ENCODE data around the gene TMEM132D.

Gene TMEM132D

DNA sequence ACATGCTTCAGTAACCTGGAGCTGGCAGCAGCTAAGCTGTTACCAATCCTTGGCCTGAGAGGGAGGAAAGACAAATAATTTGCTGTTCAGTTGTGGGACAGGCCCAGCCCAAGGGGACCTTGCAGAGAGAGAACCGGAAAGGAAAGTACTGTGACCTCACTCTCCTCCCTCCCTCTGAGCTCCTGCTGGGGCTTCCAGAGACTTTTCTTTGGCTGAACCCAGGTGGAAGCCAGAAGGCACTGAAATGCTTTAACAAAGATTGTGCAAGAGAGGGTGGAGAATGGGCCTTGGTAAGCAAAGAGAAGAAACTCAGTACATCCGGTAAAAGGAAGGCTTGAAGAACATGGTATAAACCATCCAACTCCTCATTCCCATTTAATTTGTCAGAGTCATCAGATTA lies 593.5 kb downstream of the TMEM132D start:
- DNase-seq = no peak

DNA sequence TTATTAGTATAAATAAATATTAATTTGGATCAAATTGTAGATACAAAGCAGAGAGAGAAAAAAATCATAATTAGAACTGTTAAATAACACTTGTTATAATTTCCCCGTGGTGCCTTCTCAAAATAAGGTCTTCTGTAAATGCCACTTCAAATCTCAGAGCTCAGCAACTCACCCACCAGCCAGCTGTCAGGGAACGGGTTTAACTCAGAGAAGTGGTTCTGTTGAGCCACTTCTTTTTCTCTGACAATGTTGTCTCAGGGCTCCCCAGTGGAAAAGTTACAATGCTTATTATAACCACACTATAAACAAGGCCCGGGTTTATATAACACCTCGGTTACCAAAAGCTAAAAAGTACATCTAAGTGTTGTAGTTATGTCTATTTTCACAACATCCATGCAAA lies 598.0 kb downstream of the TMEM132D start:
- no peak for DNase-seq

DNA sequence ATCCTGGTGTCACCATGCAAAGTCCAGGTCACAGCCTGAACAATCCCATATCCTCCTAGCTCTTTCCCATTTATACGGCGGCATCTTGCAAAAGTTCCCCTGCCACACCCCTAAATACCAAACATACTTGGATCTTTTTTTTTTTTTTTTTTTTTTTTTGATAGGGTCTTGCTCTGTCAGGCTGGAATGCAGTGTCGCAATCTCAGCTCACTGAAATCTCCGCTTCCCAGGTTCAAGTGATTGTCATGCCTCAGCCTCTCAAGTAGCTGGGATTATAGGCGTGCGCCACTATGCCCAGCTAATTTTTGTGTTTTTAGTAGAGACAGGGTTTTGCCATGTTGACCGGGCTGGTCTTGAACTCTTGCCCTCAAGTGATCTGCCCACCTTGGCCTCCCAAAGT lies 599.3 kb downstream of the TMEM132D start:
- no peak for DNase-seq

DNA sequence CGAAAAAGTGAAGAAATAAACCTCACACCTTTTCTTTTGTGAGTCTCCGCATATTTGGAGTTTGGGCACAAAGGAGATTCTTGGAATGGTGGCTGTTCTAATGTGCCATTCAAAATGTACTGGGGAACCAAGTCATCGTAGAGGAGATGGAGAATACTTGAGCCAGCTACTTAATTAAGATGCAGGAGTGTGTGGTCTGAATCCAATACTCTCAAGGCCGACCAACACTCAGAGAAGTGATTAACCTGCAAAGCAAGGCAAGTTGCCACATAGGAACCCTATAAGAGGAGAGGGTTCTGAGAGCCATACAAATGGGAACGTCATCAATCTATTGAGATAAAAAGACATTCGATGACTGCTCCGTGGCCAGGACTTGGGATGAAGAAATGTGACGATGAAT lies 603.8 kb downstream of the TMEM132D start:
- DNase-seq = no peak

GRCh38 chr12:129298921-129299320 lies 604.9 kb downstream of the TMEM132D start:
- no peak for DNase-seq

DNA sequence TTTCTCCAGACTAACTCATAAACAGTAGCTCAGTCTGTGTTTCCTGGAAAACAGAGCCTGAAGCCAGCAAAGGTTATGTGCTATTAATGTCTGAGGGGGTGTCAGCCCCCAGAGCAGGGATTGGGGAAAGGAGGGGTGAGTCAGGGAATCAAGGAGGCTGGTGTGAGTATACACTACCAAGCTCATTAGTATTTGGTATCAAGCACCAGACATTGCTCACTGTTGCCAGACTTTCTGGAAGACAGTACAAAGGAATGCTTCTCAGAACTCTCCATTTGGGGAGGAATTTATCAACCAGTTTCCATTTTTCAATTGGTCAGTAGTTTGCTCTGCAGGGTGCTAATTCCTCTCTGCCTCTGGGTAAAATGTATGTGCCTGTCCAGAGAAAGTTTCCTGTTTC lies 607.2 kb downstream of the TMEM132D start:
- DNase-seq = no peak

- no peak for DNase-seq
Observed at GRCh38 chr12:129294868-129295267, 609.0 kb downstream of the TMEM132D start.

DNA sequence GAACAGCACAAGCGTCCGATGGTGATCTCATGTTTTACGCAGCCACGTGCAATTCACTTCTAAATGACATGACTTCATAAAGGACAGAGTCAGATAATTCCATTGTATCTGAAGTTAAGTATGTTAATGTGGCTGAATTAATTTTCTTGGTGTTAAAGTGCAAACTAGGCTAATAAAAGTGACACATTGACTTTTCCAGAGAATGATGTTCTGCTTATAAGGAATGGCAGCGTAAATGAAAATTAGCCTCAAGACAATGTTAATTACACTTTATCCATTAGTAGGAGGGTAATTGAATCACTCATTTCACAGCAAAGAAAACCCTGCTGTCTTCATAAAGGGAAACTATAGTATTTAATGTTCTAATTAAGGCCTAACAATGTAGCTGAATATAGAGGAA lies 624.1 kb downstream of the TMEM132D start:
- no peak for DNase-seq

- no peak for DNase-seq
Observed at GRCh38 chr12:129276361-129277060, 627.3 kb downstream of the TMEM132D start.

GRCh38 chr12:129269756-129270495 lies 633.9 kb downstream of the TMEM132D start:
- DNase-seq = no peak

DNA sequence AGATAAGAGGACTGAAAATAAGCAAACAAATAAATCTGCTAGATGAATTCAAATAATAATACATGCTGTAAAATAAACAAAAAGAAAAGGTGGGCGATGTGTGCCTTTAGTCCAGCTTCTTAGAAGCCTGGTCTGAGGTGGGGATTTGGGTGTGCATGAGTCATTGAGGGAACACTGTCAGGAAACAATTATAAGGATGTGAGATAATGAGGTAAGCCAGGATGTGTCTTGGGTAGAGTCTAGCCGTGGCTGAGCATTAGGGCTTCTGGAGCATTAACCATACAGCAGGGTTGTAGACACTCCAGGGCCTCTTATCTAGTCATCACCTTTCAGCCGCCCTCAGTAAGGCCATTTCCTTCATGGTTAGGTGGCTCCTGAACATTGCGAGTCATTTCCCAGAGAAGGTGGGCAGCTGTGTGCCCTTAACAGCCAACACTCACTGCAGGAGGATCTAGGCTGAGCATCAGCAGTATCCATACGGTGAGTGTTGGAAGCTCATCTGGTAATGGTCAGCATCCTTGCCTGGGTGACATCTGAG lies 645.0 kb downstream of the TMEM132D start:
- DNase-seq = no peak

DNA sequence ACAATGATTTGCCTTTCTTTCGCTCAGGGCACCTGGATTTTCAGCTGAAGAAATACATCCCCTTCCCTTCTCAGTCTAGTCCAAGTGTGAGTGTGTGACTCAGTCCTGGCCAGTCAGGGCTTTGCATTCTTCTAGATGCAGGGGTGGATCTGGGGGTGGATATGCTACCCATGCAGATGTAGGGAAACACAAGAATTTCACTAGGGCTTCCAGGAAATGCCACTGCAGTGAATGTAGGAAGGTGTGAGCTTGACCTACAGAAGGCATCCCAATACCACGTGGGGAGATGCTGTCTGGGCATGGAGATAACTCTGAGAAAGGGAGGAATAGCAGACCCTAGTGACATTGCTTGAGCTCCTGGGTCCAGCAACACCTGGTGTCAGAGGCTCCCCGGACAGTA lies 646.3 kb downstream of the TMEM132D start:
- no peak for DNase-seq

- no peak for DNase-seq
Observed at GRCh38 chr12:129246630-129247029, 657.2 kb downstream of the TMEM132D start.

DNA sequence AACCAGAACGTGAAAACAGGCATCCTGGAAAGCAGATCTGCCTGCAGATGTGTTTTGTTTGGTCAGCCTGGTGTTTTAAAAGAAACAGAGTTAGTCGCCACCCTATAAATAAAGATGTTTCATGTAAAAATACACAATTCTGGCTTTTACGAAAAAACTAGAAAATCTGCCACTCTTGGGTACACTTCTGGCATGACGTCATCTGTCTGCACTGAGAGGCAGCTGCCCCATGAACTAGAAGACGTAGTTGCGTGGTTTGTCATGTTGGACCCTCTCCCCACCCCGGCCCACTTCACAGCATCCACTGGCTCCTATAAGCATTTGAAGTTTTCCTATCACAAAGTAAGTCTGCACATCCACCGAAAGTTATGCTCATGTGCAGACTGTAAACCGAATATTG lies 658.1 kb downstream of the TMEM132D start:
- no peak for DNase-seq

DNA sequence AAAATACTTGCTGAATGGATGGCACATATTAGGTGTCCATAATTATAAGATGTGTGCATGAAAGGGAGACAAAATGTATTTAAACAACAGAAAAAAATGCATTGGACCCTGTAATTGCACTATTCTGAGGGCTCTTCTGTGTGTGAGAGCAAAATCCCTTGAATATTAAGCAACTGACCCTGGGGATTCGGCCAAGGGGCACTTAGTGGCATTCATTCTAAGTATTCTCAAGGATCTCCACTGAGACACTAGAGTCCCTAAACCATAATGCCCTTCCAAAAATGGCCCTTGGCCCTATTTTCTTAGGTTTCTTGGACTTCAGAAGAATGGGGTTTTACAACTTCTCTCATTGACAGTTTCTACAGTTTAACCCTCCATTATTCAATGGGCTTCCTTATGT lies 662.0 kb downstream of the TMEM132D start:
- DNase-seq = no peak

GRCh38 chr12:129237881-129238280 lies 665.9 kb downstream of the TMEM132D start:
- DNase-seq = no peak

GRCh38 chr12:129234209-129234608 lies 669.6 kb downstream of the TMEM132D start:
- no peak for DNase-seq

GRCh38 chr12:129231491-129231890 lies 672.3 kb downstream of the TMEM132D start:
- DNase-seq = no peak

DNA sequence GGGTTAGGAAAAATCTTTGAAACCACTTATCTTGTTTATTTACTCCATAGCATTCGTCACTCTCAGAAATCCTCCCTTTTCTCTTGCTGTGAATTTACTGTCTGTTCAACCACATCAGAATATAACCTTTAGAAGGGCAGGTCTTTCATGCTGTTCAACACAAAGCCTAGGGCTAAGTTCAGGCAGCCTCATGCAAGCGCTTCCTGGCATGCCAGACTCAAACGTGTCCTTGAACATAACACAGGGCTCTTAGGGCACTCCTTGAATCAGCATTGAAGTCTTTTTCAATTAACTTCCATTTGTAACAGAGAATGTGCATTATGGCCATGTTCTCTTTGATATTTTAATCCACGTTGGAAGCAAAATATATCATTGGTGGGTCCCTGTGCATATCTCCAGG lies 672.8 kb downstream of the TMEM132D start:
- DNase-seq = no peak

DNA sequence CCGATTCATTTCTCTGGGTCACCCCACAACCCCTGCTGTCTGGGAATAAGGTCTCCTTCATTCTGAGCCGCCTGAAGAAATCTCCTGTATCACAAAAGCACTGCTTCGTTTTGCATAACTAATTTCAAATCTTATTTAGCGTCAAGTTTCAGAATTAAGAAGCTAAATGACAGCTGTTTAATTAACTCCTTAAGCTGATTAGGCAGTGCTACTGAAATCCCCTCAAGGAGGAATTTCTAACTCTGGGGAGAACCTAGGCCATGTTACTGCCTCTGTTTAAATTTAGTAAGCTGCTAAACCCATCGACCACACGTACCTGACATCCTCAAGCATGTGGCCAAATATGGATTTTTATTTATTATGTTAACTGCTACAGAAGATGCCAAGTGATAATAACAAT lies 677.0 kb downstream of the TMEM132D start:
- no peak for DNase-seq

- DNase-seq = no peak
Observed at GRCh38 chr12:129226005-129226404, 677.8 kb downstream of the TMEM132D start.

GRCh38 chr12:129215556-129215955 lies 688.3 kb downstream of the TMEM132D start:
- DNase-seq = no peak

DNA sequence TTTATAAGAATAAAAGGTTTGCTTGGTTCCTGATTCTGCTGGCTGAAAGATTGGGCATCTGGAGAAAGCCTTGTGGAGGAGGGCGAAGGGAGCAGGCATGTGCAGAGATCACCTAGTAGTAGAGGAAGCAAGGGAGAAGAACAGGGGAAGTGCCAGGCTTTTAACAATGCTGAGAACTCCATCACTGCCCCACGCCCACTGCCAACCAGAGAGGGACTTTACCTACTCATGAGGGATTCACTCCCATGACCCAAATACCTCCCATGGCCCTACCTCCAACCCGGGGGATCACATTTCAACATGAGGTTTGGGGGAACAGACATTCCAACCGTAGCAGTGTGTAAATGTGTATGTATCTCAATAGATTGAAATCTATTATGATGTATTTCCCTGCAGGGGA lies 690.3 kb downstream of the TMEM132D start:
- no peak for DNase-seq

DNA sequence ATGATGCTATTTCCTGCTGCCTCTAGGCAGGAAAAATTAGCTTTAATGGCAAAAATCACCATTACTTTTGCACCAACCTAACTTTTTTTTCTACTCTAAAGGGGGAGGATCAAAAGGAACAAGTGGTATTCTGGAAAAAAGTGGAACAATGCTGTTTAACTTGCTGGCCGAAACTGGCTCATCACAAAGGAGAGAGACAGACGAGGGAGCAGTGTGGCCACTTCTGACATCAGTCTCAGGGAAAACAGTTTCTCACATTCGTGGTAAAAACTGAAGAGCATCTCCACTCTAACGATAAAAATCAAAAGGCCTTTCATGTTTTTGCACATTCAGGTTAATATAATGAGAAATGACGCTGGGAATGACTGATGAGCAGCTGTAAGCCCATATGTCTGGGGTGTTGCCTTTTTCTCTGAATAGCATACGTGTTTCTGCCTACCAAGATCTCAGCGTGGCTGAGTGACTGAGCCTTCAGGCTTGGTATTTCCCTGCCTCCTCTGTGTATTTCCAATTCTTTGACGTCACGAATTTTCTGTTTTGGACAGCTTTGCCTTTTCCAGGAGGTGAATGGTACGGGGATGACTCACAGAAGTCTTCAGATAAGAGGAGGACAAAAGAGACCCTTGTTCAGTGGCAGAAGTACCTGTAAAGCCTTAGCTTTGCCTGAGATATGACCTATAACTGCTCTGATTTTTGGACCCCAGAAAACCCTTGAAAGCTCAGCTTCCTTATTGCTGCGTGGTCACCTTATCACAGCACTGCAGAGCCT lies 691.8 kb downstream of the TMEM132D start:
- no peak for DNase-seq
